Measurements from ENCODE around the gene NAALADL2.

GRCh38 chr3:175207361-175207760 is 348.2 kb downstream of the NAALADL2 start:
- no peak for TF ChIP-seq SRSF1 (IDR thresholded peaks at IDR 0.05; ENCODE audit: low read depth, low read length)
- TF ChIP-seq CTCF (IDR thresholded peaks at IDR 0.05 in 2 of 3, conservative IDR thresholded peaks at IDR 0.05 in 1 of 3; ENCODE audit: insufficient read depth in 2 of 3, low read depth in 1 of 3, low read length in 3 of 3): no peak
- no peak for TF ChIP-seq ZNF24 (IDR thresholded peaks at IDR 0.05)
- TF ChIP-seq GABPA (tag; conservative IDR thresholded peaks at IDR 0.05; ENCODE audit: low read depth): no peak
- TF ChIP-seq ZBTB33 (CRISPR knock-in tag; IDR thresholded peaks at IDR 0.05): no peak
- TF ChIP-seq EP300 (IDR thresholded peaks at IDR 0.05; ENCODE audit: low read length): no peak
- TF ChIP-seq CEBPB (tag; IDR thresholded peaks at IDR 0.05): no peak
- no peak for TF ChIP-seq BCLAF1 (IDR thresholded peaks at IDR 0.05; ENCODE audit: borderline replicate concordance in 1 of 2, control insufficient read depth in 1 of 2, low read depth in 2 of 2, low read length in 1 of 2)
- no peak for TF ChIP-seq MYNN (IDR thresholded peaks at IDR 0.05)
- TF ChIP-seq MYNN (CRISPR knock-in tag; IDR thresholded peaks at IDR 0.05): no peak
- TF ChIP-seq CHD4 (IDR thresholded peaks at IDR 0.05; ENCODE audit: insufficient read depth, insufficient replicate concordance, low read depth, low read length, poor library complexity, severe bottlenecking): no peak
- no peak for TF ChIP-seq C11orf30 (IDR thresholded peaks at IDR 0.05; ENCODE audit: low read depth)
- TF ChIP-seq HNRNPLL (IDR thresholded peaks at IDR 0.05; ENCODE audit: low read depth, low read length, poor library complexity, severe bottlenecking): no peak
- TF ChIP-seq SMC3 (conservative IDR thresholded peaks at IDR 0.05; ENCODE audit: insufficient read depth, low read depth, low read length): no peak
- no peak for TF ChIP-seq ZNF253 (CRISPR knock-in tag; conservative IDR thresholded peaks at IDR 0.05)
